Measurements from ENCODE around the gene CFAP46.

The CFAP46 gene

DNA sequence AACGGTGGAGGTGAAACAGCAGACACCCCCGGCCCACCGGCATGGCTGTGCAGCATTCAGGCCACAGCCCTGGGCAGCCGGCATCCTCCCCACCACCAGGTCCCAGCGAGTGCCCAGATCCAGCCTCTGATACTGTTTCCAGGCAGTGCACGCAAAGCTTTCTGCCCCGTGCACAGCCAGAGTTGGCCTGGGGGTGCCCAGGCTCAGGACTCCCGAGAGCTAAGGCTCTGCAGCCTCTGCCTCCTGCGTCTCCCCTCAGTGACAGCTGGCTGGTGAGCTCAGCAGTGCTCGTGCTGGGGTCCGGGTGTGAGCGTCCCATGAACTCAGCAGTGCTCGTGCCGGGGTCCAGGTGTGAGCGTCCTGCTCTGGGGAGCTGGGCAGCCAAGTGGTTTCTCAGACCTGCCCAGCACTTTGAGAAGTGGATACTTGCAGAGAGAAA is 65.4 kb downstream of the CFAP46 start:
- TF ChIP-seq, protein P1, sequence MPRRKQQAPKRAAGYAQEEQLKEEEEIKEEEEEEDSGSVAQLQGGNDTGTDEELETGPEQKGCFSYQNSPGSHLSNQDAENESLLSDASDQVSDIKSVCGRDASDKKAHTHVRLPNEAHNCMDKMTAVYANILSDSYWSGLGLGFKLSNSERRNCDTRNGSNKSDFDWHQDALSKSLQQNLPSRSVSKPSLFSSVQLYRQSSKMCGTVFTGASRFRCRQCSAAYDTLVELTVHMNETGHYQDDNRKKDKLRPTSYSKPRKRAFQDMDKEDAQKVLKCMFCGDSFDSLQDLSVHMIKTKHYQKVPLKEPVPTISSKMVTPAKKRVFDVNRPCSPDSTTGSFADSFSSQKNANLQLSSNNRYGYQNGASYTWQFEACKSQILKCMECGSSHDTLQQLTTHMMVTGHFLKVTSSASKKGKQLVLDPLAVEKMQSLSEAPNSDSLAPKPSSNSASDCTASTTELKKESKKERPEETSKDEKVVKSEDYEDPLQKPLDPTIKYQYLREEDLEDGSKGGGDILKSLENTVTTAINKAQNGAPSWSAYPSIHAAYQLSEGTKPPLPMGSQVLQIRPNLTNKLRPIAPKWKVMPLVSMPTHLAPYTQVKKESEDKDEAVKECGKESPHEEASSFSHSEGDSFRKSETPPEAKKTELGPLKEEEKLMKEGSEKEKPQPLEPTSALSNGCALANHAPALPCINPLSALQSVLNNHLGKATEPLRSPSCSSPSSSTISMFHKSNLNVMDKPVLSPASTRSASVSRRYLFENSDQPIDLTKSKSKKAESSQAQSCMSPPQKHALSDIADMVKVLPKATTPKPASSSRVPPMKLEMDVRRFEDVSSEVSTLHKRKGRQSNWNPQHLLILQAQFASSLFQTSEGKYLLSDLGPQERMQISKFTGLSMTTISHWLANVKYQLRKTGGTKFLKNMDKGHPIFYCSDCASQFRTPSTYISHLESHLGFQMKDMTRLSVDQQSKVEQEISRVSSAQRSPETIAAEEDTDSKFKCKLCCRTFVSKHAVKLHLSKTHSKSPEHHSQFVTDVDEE (CRISPR knock-in tag; IDR thresholded peaks at IDR 0.05) = no peak
- TF ChIP-seq PPARA (CRISPR knock-in tag; IDR thresholded peaks at IDR 0.05; ENCODE audit: borderline replicate concordance) = no peak
- TF ChIP-seq ZC3H10 (CRISPR knock-in tag; IDR thresholded peaks at IDR 0.05) = no peak
- TF ChIP-seq, protein P2, sequence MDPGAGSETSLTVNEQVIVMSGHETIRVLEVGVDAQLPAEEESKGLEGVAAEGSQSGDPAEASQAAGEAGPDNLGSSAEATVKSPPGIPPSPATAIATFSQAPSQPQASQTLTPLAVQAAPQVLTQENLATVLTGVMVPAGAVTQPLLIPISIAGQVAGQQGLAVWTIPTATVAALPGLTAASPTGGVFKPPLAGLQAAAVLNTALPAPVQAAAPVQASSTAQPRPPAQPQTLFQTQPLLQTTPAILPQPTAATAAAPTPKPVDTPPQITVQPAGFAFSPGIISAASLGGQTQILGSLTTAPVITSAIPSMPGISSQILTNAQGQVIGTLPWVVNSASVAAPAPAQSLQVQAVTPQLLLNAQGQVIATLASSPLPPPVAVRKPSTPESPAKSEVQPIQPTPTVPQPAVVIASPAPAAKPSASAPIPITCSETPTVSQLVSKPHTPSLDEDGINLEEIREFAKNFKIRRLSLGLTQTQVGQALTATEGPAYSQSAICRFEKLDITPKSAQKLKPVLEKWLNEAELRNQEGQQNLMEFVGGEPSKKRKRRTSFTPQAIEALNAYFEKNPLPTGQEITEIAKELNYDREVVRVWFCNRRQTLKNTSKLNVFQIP (CRISPR knock-in tag; IDR thresholded peaks at IDR 0.05; ENCODE audit: borderline replicate concordance, low read depth) = no peak
- TF ChIP-seq ARNTL (CRISPR knock-in tag; IDR thresholded peaks at IDR 0.05; ENCODE audit: borderline replicate concordance, low read depth) = no peak
- no peak for TF ChIP-seq ESRRG (CRISPR knock-in tag; IDR thresholded peaks at IDR 0.05)
- no peak for TF ChIP-seq GLIS3 (CRISPR knock-in tag; IDR thresholded peaks at IDR 0.05)
- no peak for ATAC-seq

DNA sequence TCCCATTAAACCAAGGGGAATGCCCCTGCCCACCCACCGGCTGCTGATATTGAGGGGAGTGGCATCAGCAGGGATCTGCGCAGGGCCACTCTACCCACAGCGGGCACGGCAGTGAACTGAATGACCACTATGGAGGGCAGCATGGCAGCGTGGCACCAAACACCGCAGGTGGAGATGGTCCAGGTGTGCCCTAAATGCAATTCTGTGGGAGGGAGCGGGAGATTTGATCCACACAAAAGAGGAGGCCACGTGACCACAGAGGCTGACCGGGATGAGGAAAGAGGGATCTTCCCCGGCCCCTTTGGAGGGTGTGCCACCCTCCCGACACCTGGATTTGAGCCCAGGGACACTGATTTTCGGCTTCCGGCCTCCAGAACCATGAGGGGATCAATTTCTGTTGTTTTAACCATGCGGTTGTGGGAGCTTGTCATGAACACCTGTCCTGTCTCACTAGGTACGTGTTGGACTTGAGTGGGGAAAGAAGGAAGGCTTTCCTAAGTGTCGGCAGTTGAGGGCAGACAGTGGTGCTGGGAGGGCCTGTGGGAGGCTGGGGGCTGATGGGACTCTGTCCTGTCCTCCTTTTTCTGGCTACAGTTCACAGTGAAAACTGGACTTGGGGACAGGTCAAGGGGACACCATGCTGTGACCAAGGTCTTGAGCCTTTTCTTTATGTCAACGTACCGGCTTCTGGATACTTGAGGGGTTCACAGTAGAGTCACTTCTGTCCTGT is 66.1 kb downstream of the CFAP46 start:
- TF ChIP-seq, protein P3, sequence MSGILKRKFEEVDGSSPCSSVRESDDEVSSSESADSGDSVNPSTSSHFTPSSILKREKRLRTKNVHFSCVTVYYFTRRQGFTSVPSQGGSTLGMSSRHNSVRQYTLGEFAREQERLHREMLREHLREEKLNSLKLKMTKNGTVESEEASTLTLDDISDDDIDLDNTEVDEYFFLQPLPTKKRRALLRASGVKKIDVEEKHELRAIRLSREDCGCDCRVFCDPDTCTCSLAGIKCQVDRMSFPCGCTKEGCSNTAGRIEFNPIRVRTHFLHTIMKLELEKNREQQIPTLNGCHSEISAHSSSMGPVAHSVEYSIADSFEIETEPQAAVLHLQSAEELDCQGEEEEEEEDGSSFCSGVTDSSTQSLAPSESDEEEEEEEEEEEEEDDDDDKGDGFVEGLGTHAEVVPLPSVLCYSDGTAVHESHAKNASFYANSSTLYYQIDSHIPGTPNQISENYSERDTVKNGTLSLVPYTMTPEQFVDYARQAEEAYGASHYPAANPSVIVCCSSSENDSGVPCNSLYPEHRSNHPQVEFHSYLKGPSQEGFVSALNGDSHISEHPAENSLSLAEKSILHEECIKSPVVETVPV (CRISPR knock-in tag; IDR thresholded peaks at IDR 0.05) = no peak
- no peak for TF ChIP-seq BACH2 (CRISPR knock-in tag; IDR thresholded peaks at IDR 0.05; ENCODE audit: borderline replicate concordance)
- no peak for ATAC-seq

DNA sequence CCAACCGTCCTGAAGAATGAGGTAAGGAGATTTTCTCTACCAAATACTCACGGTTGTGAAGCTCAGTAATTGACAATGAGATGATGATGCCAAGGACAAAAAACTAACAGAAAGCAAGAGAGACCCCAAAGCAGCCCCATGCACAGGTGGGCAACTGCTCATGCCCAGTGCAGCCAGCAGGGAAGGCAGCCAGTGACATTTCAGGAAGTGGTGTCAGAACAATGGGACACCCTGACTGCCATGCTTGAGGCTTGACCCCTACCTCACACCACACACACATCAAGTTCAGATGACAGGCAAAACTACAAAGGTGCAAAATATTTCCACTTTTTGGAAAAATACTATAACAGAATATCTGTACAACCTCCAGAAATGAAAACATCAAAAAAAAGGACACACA is 66.9 kb downstream of the CFAP46 start:
- no peak for ATAC-seq
- TF ChIP-seq, protein P4, sequence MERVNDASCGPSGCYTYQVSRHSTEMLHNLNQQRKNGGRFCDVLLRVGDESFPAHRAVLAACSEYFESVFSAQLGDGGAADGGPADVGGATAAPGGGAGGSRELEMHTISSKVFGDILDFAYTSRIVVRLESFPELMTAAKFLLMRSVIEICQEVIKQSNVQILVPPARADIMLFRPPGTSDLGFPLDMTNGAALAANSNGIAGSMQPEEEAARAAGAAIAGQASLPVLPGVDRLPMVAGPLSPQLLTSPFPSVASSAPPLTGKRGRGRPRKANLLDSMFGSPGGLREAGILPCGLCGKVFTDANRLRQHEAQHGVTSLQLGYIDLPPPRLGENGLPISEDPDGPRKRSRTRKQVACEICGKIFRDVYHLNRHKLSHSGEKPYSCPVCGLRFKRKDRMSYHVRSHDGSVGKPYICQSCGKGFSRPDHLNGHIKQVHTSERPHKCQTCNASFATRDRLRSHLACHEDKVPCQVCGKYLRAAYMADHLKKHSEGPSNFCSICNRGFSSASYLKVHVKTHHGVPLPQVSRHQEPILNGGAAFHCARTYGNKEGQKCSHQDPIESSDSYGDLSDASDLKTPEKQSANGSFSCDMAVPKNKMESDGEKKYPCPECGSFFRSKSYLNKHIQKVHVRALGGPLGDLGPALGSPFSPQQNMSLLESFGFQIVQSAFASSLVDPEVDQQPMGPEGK (CRISPR knock-in tag; IDR thresholded peaks at IDR 0.05; ENCODE audit: borderline replicate concordance) = no peak
- TF ChIP-seq TCF4 (CRISPR knock-in tag; IDR thresholded peaks at IDR 0.05; ENCODE audit: borderline replicate concordance) (no peak), ZNF8 (CRISPR knock-in tag; IDR thresholded peaks at IDR 0.05) (no peak), OSR1 (CRISPR knock-in tag; IDR thresholded peaks at IDR 0.05) (no peak), ZFP3 (CRISPR knock-in tag; IDR thresholded peaks at IDR 0.05) (no peak), ESRRG (CRISPR knock-in tag; IDR thresholded peaks at IDR 0.05) (no peak), ZC3H10 (CRISPR knock-in tag; IDR thresholded peaks at IDR 0.05) (no peak), PPARA (CRISPR knock-in tag; IDR thresholded peaks at IDR 0.05; ENCODE audit: borderline replicate concordance) (no peak), SNAI2 (CRISPR knock-in tag; IDR thresholded peaks at IDR 0.05) (no peak), TOX (CRISPR knock-in tag; IDR thresholded peaks at IDR 0.05; ENCODE audit: borderline replicate concordance) (no peak), ZNF565 (CRISPR knock-in tag; conservative IDR thresholded peaks at IDR 0.05; ENCODE audit: low read depth) (no peak)
- TF ChIP-seq, protein P3 (CRISPR knock-in tag; IDR thresholded peaks at IDR 0.05) = no peak
- TF ChIP-seq, protein P5, sequence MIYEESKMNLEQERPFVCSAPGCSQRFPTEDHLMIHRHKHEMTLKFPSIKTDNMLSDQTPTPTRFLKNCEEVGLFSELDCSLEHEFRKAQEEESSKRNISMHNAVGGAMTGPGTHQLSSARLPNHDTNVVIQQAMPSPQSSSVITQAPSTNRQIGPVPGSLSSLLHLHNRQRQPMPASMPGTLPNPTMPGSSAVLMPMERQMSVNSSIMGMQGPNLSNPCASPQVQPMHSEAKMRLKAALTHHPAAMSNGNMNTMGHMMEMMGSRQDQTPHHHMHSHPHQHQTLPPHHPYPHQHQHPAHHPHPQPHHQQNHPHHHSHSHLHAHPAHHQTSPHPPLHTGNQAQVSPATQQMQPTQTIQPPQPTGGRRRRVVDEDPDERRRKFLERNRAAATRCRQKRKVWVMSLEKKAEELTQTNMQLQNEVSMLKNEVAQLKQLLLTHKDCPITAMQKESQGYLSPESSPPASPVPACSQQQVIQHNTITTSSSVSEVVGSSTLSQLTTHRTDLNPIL (CRISPR knock-in tag; IDR thresholded peaks at IDR 0.05; ENCODE audit: low read depth) = no peak
- TF ChIP-seq, protein P1 (CRISPR knock-in tag; IDR thresholded peaks at IDR 0.05) = no peak

All from SK-N-SH treated with all-trans-retinoic acid at 6 μM for 48 hours (cell line).